HL-60/S4 (cell line): ENCODE measurements around the gene GALNT2.

Experiments
- in situ Hi-C: fragments of 300-500 bp; cut with MboI; formaldehyde crosslinking; loops from 2 replicates; pipeline ENCODE4 v1.14.3; 2022; ENCODE audit warnings: low sequenced_read_pairs

GALNT2 gene

GRCh38 chr1:230267338-230268065 is 200.5 kb downstream of the GALNT2 start:
- in situ Hi-C loops = no loop called here

GRCh38 chr1:230268371-230269170 is 201.5 kb downstream of the GALNT2 start:
- in situ Hi-C loops = no loop called here

GRCh38 chr1:230270185-230270558 is 203.1 kb downstream of the GALNT2 start:
- in situ Hi-C loops = no loop called here

- in situ Hi-C loops = no loop called here
These were observed 203.7 kb downstream of the GALNT2 start for GRCh38 chr1:230270559-230271281.

GRCh38 chr1:230271300-230272035 is 204.4 kb downstream of the GALNT2 start:
- in situ Hi-C loops = no loop called here

- in situ Hi-C loops = no loop called here
These were observed 205.5 kb downstream of the GALNT2 start for GRCh38 chr1:230272557-230272956.

- in situ Hi-C loops = no loop called here
These were observed 206.2 kb downstream of the GALNT2 start for GRCh38 chr1:230273141-230273710.

- in situ Hi-C loops = no loop called here
These were observed 207.2 kb downstream of the GALNT2 start for GRCh38 chr1:230274254-230274653.

- in situ Hi-C loops = no loop called here
These were observed 209.4 kb downstream of the GALNT2 start for GRCh38 chr1:230276401-230276800.

- in situ Hi-C loops = no loop called here
These were observed 210.4 kb downstream of the GALNT2 start for GRCh38 chr1:230277201-230278025.

GRCh38 chr1:230278376-230278775 is 211.3 kb downstream of the GALNT2 start:
- in situ Hi-C loops = no loop called here

GRCh38 chr1:230278871-230279582 is 212.0 kb downstream of the GALNT2 start:
- in situ Hi-C loops = no loop called here

- in situ Hi-C loops = no loop called here
These were observed 212.5 kb downstream of the GALNT2 start for GRCh38 chr1:230279583-230279945.

GRCh38 chr1:230280054-230280795 is 213.2 kb downstream of the GALNT2 start:
- in situ Hi-C loops = no loop called here

GRCh38 chr1:230280906-230281413 is 213.9 kb downstream of the GALNT2 start:
- in situ Hi-C loops = no loop called here

GRCh38 chr1:230281556-230281955 is 214.5 kb downstream of the GALNT2 start:
- in situ Hi-C loops = no loop called here

GRCh38 chr1:230282157-230282556 is 215.1 kb downstream of the GALNT2 start:
- in situ Hi-C loops = no loop called here

GRCh38 chr1:230283678-230284077 is 216.6 kb downstream of the GALNT2 start:
- in situ Hi-C loops = no loop called here
